Gastroesophageal sphincter (tissue), 4 donors: ENCODE results near the gene MIDN. TPM values are rescaled to one million over a fixed set of nuclear protein-coding genes. Genes with fewer than 3 reads are reported as not detected.

Source experiments
- ATAC-seq: fragments of 150-250 bp; one replicate; pipeline ENCODE4 v1.9.1; 2016; ENCODE audit warnings: mild to moderate bottlenecking, moderate library complexity
- H3K27ac ChIP-seq, 4 donors: fragments of 200-600 bp; sonication (generic) in 3 of 4; 1 replicate in 3 of 4; 2 replicates in 1 of 4; pipeline ENCODE4 v1.5.1; 2016 to 2019
- H3K27me3 ChIP-seq: fragments of 200-600 bp; sonication (generic); one replicate; pipeline ENCODE4 v1.5.1; 2019
- H3K36me3 ChIP-seq, 2 donors: fragments of 200-600 bp; sonication (generic); one replicate each; pipeline ENCODE4 v1.5.1; 2019; ENCODE audit warnings: control low read depth in 1 of 2
- H3K4me1 ChIP-seq, 3 donors: fragments of 200-600 bp; sonication (generic); 1 replicate in 2 of 3; 2 replicates in 1 of 3; pipeline ENCODE4 v1.5.1; 2016 to 2019; ENCODE audit warnings: control low read depth in 2 of 3
- H3K4me3 ChIP-seq, 2 donors: fragments of 200-600 bp; sonication (generic); one replicate each; pipeline ENCODE4 v1.5.1; 2019; ENCODE audit warnings: mild to moderate bottlenecking in 1 of 2, moderate library complexity in 1 of 2
- H3K9me3 ChIP-seq, 3 donors: fragments of 200-600 bp; sonication (generic); one replicate each; pipeline ENCODE4 v1.5.1; 2017 to 2019; ENCODE audit warnings: control low read depth in 2 of 3
- CTCF ChIP-seq, 4 experiments: fragments of 200-600 bp in 2 of 4; fragments of 450-650 bp in 2 of 4; sonication (generic) in 1 of 4; IDR thresholded peaks; one replicate each; pipeline ENCODE4 v1.5.1; 2017 to 2019; ENCODE audit warnings: antibody characterized with exemption in 4 of 4, mild to moderate bottlenecking in 2 of 4, moderate library complexity in 2 of 4
- EP300 ChIP-seq: sonication (generic); formaldehyde crosslinking; IDR thresholded peaks from one replicate; pipeline ENCODE4 v1.6.1; 2017; ENCODE audit warnings: antibody characterized with exemption, mild to moderate bottlenecking
- POLR2A ChIP-seq, 2 donors: fragments of 450-650 bp; IDR thresholded peaks; one replicate each; pipeline ENCODE4 v1.6.1; 2017; ENCODE audit warnings: antibody characterized with exemption in 2 of 2, mild to moderate bottlenecking in 2 of 2, moderate library complexity in 1 of 2
- POLR2AphosphoS5 ChIP-seq: sonication (generic); formaldehyde crosslinking; IDR thresholded peaks from one replicate; pipeline ENCODE4 v1.6.1; 2017; ENCODE audit warnings: antibody characterized with exemption
- WGBS, 2 donors: methylation state at CpG; one replicate each; pipeline ENCODE4 v1.1.5; 2018; ENCODE audit warnings: low coverage in 1 of 2; 5-methylcytosine and 5-hydroxymethylcytosine counted together
- total RNA-seq, 4 donors: library from RNA; depleted of rRNA; stranded (reverse); fragments of >200 nt; gene quantifications; one replicate each; pipeline ENCODE4 v1.1.0, GENCODE V29; 2016

Gene MIDN
- total RNA-seq, 4 donors from 2014 or later: 20.0 to 40.1 (median 24.2) TPM

DNA sequence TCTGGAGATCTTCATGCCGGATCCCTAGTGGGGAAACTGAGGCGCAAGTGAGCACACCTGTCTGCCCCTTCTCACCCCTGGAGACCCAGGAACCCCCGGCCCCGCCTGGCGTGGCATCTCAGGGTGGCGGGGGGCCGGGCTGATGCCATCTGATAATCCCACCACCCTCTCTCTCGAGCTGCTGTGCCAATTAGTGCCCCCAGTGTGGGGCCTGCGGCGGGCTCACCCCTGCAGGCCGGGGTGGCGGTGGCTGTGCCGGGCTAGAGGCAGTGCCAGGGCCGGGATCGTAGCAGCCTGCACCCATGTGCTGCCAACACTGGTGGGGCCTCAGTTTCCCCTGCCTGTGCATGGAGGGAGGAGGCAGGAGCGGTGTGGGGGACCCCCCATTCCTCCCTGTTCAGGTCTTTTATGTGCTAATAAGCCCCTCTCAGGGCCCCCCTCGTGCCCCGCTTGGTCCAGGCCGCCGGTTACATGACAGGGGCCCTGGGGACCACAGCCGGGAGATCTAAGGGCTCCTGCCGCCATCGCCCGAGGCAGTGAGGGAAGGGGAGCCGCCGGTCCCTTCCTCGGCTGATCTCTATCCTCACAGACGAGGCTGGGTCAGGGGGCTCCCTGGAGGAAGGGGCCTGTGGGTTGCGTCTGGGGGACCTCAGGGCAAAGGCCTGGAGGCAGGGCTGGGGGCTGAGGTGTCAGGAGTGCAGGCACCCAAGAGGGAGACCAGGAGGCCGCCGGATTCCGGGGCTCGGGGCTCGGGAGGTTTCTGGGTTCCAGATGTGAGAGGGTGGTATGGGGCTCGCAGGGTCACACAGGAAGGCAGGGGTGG, 45.6 kb downstream of the MIDN start:
- H3K4me3 ChIP-seq: no peak overlapping the region
- 73 to 83% methylated on average over 4 to 8 of the region's 35 CpGs for WGBS, 2 donors
- no peaks in the 10 kb centered on the region for H3K36me3 ChIP-seq
- H3K4me1 ChIP-seq: peaks cover 0 to 15% (median 9%) of the 10 kb centered on the region in 3 donors
- no peak for ATAC-seq
- no peaks in the 10 kb centered on the region for H3K9me3 ChIP-seq
- peaks cover 77% of the 10 kb centered on the region for H3K27me3 ChIP-seq
- TF ChIP-seq EP300 (no peak), POLR2AphosphoS5 (no peak), CTCF (IDR thresholded peaks at IDR 0.05) (no peak), POLR2A (IDR thresholded peaks at IDR 0.05) (no peak)
- no peak overlapping the region for H3K27ac ChIP-seq

DNA sequence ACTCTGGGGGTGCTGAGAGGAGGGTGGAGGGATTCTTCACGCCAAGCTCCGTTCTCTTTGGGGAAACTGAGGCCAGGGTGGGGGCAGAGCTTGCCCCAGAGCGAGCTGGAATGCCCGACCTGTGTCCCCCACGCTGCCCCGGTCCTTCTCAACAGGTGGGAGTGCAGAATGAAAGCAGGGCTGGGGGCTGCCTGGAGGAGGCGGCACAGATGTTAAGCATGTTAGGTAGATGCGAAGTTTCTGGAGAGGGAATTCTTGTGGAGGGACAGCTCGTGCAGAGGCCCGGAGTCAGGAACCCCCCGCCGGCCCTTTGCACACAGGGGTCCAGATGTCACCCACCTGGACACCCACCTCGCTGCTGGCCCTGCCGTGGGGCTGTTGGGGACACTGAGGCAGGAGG, 46.3 kb downstream of the MIDN start:
- Histone ChIP-seq H3K27ac (no peak overlapping the region), H3K9me3 (no peaks in the 10 kb centered on the region), H3K4me1 (peaks cover 0 to 15% (median 9%) of the 10 kb centered on the region in 3 donors), H3K4me3 (no peak overlapping the region), H3K27me3 (peaks cover 71% of the 10 kb centered on the region), H3K36me3 (no peaks in the 10 kb centered on the region)
- TF ChIP-seq POLR2A (IDR thresholded peaks at IDR 0.05) (no peak), POLR2AphosphoS5 (no peak), EP300 (no peak), CTCF (IDR thresholded peaks at IDR 0.05) (no peak)
- ATAC-seq: no peak
- WGBS, 2 donors: 40 to 66% methylated on average over 1 to 8 of the region's 14 CpGs

DNA sequence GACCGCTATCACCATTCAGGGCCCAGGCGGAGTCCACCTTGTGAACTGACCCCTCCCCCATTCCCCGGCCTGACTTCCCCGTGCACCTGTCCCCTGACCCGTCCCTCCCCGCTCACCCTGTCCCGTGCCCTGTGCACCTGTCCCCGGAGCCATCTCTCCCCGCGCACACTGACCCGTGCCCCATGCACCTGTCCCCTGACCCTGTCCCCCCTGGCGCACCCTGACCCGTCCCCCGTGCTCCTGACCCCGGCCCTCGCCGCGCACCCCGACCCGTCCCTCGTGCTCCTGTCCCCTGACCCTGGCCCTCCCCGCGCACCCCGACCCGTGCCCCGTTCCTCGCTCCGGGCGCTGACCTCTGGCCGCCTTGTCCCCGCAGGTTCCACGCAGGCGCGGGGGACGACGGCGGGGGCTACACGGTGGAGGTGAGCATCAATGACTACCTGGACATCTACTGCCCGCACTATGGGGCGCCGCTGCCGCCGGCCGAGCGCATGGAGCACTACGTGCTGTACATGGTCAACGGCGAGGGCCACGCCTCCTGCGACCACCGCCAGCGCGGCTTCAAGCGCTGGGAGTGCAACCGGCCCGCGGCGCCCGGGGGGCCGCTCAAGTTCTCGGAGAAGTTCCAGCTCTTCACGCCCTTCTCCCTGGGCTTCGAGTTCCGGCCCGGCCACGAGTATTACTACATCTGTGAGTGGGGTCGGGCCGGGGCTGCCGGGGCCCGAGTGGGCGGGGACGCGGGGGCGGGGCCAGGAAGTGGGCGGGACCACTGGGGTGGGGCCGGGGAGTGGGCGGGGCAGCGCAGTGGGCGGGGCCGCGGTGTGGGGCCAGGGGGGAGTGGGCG, 47.0 kb downstream of the MIDN start:
- Histone ChIP-seq H3K36me3 (no peaks in the 10 kb centered on the region), H3K4me1 (peaks cover 0 to 15% (median 9%) of the 10 kb centered on the region in 3 donors), H3K27ac (no peak overlapping the region), H3K27me3 (peaks cover 71% of the 10 kb centered on the region), H3K4me3 (no peak overlapping the region), H3K9me3 (no peaks in the 10 kb centered on the region)
- 22 to 37% methylated on average over 9 to 10 of the region's 82 CpGs for WGBS, 2 donors
- no peak for TF ChIP-seq EP300
- TF ChIP-seq POLR2AphosphoS5: no peak
- no peak for TF ChIP-seq CTCF (IDR thresholded peaks at IDR 0.05)
- no peak for TF ChIP-seq POLR2A (IDR thresholded peaks at IDR 0.05)
- no peak for ATAC-seq

GRCh38 chr19:1296078-1296477, 47.7 kb downstream of the MIDN start:
- H3K27ac ChIP-seq: no peak overlapping the region
- peaks cover 68% of the 10 kb centered on the region for H3K27me3 ChIP-seq
- H3K4me3 ChIP-seq: no peak overlapping the region
- no peaks in the 10 kb centered on the region for H3K36me3 ChIP-seq
- no CpG with 5 or more reads among the region's 13 CpGs for WGBS, 2 donors
- no peak for ATAC-seq
- no peaks in the 10 kb centered on the region for H3K9me3 ChIP-seq
- TF ChIP-seq CTCF (IDR thresholded peaks at IDR 0.05): no peak
- TF ChIP-seq POLR2A (IDR thresholded peaks at IDR 0.05): no peak
- TF ChIP-seq POLR2AphosphoS5: no peak
- no peak for TF ChIP-seq EP300
- H3K4me1 ChIP-seq: peaks cover 0 to 15% (median 9%) of the 10 kb centered on the region in 3 donors
